GM19023 (cell line): ENCODE results near the gene TEP1.
"Not testable (repeated sequence)": the region's sequence is repeated elsewhere in the genome, so short reads cannot be mapped to it uniquely, and the experiment has no call there.

Experiments used
- ATAC-seq: cut with Tn5 transposase; IDR thresholded peaks from one replicate; pipeline ENCODE4 v1.9.1; 2021; ENCODE audit warnings: mild to moderate bottlenecking, moderate library complexity; ENCODE audit not compliant: unreplicated experiment

Gene TEP1

DNA sequence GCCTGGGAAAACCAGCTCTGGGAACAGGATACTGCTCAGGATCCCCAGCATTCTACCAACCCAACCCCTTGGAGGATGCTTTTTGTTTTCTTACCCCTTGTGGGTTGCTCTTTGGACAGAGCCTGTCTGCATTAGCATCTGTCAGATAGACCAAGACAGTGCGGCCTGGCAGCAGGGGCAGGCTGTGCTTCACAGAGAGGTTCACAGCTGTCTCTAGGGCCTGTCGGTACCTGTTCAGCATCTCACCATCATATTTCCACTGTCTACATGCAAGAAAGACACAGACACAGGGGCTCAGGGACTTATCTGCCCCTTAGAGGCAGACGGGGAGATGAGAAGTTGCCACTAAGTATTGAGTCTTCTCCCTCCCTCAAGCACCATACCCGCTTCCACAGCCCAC, 21.8 kb downstream of the TEP1 start:
- no peak for ATAC-seq

DNA sequence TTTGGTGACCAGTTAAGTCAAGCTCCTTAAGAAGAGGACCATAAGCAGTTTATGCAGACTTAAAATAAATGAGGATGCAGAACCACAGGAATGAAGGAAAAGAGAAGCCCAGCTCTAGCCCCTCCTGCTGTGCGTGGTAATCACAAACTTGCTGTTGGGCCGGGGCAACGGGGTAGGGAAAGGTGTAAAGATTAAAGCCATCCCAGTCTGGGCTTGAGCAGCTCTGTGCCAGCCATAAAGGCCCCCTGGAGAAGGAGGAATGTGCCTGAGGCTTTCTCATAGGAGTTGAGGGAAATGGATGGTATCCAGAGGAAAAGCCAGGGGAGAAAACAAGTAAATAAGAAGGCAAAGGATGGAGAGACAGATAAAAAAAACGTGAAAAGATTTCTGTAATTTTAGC, 25.1 kb downstream of the TEP1 start:
- ATAC-seq: no peak

DNA sequence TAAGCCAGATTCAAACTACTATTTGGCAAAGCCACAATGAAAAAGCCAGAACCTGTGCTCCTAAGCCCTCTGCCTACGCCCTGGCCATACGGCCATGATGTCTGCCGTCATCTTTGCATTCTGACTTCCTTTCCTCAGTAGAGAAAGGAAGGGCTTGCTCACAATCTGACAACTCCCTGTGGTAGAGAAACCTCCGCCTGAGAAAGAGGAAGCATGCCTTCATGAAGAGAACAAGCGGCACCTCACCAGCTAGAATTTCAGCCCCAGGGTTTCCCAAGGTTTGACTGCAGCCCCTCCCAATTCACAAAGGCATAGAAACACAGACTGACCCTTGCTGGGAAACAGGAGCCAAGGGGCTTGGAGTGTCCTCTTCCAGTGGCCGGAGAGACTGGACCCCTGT, 25.7 kb downstream of the TEP1 start:
- ATAC-seq: no peak

DNA sequence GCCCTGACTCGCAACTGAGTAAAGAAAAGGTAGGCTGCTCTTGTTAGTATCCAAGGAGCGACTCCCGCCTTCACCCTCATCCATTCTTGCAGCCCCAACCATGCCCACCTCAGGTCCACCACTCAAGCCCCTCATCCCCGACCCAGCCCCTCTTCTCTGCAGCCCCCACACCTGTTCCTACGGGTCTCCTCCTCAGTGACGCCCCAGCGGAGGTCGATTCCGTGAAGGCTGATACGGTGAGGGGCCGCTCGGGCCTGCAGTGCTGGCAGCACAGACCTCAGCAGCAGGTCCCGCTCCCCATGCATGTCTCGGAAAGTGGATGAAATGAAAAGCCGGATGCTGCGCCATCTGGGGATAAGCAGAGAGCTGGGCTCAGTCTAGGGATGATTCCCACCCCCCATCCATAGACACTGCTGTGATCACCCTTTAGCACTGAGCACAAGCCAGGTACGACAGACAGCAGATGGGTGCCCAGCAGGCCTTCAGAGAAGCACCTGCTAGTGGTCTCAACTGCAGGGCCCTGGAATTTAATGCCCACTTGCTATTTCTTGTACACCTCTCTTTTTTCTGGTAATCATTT, 26.9 kb downstream of the TEP1 start:
- no peak for ATAC-seq

DNA sequence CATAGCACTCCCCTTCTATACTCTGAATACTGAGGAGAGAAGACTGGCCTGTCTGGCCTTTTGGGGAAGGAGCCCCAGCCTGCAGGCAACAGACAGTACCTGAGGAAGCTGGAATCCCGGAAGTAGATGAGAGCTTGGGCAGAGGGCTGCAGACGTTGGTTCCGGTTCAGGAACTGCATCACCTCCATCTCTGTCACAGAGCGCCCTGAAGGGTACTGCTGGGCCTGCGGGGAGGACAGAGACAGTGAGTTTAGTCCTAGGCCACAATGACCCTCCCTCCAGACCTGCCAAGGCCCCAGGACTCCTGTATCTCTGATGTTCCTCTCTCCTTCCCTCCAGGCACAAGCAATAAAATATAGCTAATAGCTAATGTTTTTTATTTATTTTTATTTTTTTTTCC, 28.4 kb downstream of the TEP1 start:
- ATAC-seq: no peak

- no peak for ATAC-seq
Measured at GRCh38 chr14:20384321-20384720, 29.0 kb downstream of the TEP1 start.

DNA sequence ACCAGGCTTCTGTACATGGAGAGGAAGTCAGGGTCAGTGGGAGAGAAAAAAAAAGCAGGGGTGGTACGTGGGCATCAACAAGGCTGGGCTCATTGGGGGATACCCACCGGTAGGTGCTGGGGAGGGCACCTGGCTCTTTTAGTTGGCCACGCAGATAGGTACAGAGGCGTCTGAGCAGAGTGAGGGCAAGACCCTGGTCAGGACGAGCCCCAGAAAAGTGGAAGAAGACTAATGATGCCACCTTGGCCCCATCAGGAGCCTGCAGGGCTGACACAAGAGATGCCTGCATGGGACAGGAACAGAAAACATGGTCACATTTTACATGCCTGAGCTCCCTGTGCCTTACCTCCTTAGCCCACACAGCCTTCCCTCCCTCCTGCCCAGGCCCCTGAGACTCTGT, 29.7 kb downstream of the TEP1 start:
- ATAC-seq: no peak

DNA sequence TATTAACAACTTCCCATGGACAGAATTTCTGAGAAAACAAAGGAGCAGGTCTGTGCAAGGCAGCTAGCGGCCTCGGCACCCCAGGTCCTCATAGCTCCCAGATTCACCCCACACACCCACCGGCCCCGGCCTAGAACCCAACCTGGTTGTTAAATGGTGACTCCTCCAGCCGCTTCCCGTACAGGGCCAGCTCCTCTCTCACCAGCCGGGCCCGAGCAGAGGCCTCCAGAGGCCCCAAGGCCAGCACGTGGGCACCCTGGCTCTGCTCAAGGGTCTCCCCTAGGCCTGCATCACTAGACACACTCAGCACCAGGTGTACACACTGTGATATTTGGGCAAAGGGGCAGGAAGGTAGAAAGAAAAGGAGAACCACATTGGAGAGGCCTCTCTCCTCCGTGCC, 30.3 kb downstream of the TEP1 start:
- no peak for ATAC-seq

- no peak for ATAC-seq
Measured at GRCh38 chr14:20382526-20382925, 30.8 kb downstream of the TEP1 start.

DNA sequence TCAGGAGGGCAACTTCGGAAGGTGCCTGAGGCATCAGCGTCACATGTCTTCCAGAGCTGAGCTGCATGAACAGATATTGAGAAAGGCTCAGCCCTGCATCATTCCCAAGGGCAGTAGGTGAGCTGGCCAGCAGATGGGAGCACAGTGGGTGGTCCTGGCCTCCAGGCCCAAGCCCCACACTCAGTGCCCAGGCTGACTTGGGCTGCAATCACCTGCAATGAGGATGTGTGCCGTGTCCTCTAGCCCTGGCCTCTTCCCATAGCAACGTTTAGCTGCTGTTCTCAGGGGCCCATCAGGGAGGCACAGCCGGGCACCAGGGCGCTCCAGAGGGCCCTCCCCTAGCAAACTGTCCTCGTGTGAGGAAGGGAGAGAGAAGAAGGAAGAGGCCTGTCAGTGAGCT, 32.0 kb downstream of the TEP1 start:
- ATAC-seq: no peak

- no peak for ATAC-seq
Measured at GRCh38 chr14:20380681-20381080, 32.6 kb downstream of the TEP1 start.

- ATAC-seq: no peak
Measured at GRCh38 chr14:20379743-20380142, 33.6 kb downstream of the TEP1 start.

DNA sequence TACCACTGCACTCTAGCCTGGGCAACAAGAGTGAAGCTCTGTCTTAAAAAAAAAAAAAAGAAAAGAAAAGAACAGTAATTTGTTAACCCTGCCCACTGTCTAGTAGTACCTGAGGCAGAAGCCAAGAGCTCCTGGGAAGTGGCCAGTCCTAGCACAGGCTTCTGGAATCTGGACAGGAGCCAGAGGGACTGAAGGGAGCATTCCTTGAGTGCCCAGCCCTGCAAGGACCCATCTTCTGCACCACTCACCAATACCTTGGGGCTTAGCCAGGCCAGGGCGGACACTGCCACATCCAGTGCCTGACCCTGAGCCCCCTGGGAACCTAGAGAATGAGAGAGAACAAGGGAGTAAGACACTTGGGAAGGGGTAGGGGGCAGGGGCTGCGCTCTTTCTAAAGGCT, 36.1 kb downstream of the TEP1 start:
- ATAC-seq: no peak

DNA sequence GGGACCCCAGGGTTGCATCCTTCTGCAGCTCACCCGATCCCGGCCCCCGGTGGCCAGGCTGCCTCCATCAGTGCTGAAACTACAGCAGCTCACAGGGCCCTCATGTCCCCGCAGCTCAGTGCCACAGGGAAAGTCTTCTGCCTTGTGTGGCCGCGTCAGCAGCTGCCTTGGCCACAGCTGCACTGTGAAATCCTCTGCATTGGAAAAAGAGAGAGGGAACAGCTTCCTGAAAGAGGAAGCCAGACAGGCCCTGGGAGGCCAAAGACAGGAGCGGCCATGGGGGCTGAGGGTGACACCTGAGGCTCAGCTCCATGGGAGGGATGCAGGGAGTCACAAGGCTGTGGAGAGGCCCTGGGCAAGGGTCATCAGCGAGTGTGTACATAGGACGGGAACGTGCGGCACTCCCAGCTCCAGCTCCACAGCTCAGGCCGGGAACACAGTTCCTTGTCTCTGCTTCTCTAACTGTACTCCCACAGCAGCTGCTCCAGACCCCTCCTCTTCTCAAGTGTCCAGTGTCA, 37.2 kb downstream of the TEP1 start:
- ATAC-seq: no peak

DNA sequence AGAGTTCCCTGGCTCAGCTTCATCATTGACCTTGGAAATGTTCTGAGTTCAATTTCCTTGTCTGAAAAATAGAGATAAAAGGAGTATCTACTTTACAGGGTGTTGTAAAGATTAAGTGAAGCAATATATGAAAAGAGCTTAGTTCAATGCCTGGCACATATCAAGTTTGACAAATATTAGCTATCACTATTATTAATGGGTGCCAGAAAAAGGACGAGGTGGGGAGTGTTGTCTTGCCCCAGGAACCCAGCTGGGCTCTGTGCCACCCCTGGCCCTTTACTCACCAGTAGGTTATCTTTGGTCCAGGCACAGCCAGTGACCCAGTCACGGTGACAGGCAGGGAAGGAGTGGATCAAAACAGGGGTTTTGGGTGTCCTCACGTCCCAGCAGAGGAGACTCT, 37.8 kb downstream of the TEP1 start:
- no peak for ATAC-seq

DNA sequence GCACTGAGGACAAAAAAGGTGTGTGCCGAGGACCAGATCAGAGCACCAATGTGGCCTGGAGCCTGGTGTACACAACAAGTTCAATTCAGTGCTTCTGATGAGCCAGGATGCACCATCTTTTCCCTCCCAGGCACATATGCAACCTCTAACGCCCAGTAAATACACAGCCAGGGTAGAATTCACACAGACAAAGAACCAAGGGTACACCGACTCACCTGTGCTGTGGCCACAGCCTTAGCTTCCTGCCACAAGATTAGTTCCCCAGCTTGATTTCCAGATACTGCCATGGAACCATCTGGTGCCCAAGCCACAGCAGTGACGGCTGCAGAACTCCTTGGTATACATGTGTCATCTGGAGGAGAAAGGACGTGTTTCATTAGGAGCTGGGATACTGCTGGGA, 40.5 kb downstream of the TEP1 start:
- ATAC-seq: no peak

- ATAC-seq: no peak
Measured at GRCh38 chr14:20365928-20366327, 47.4 kb downstream of the TEP1 start.

DNA sequence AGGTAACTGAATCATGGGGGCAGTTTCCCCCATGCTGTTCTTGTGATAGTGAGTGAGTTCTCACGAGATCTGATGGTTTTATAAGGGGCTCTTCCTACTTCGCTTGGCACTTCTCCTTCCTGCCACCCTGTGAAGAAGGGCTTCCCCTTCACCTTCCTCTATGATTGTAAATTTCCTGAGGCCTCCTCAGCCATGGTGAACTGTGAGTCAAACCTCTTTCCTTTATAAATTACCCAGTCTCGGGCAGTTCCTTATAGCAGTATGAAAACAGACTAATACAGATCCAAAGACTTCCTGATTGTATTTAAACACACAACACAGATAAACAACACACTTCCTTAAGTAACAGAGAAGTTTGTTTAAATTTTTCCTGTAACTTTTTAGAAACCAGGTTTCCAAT, 54.8 kb downstream of the TEP1 start:
- not testable (repeated sequence) for ATAC-seq

- ATAC-seq: no peak
Measured at GRCh38 chr14:20356422-20356821, 56.9 kb downstream of the TEP1 start.

GRCh38 chr14:20350860-20351259, 62.4 kb downstream of the TEP1 start:
- no peak for ATAC-seq

DNA sequence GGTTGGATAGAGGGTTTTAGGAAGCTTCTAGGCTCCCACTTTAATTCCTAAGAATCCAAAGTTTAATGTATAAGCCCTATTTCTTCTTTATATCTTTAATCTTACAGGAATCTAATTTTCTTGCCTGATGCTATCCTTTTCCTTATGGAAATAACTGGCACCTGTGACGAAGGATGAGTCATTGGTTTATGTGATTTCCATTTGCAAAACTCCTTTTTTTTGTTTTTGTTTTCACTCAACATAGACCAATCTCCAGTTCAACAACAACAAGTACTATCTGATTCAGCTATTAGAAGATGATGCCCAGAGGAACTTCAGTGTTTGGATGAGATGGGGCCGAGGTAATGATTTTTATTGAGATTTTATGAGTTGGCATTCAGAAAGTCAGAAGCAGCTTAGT, 63.0 kb downstream of the TEP1 start:
- no peak for ATAC-seq

GRCh38 chr14:20347747-20348146, 65.6 kb downstream of the TEP1 start:
- no peak for ATAC-seq

DNA sequence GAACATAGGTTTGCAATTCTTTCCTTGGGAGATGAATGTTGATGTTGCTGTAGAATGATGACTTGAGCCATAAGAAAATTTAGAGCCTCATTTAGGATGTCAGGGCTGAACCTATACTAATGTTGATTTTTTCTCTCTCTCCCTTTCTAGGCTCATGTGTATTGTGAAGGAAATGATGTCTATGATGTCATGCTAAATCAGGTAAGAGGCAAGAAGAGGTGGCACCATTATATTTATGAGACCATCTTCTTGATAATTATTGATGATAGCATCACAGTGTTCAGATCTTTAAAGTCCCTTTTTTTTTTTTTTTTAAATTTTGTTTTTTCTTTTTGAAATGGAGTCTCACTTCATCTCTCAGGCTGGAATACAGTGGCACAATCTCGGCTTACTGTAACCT, 66.6 kb downstream of the TEP1 start:
- no peak for ATAC-seq
